WERI-Rb-1 (cell line): Measurements from ENCODE around the gene APPL2.
A peak's percentile ranks its signal among the peaks of the same experiment; 100 is the strongest.
"Not testable (repeated sequence)": the region's sequence is repeated elsewhere in the genome, so short reads cannot be mapped to it uniquely, and the experiment has no call there.

Experiments used
- DNase-seq: peaks from one replicate; pipeline ENCODE4 v3.0.0-alpha.2; 2020
- H3K27ac ChIP-seq: fragments of 250-450 bp; sonication (Bioruptor Pico); 2 replicates; pipeline ENCODE4 v1.5.1; 2020; ENCODE audit warnings: mild to moderate bottlenecking, moderate library complexity
- H3K27me3 ChIP-seq: fragments of 250-450 bp; sonication (Bioruptor Pico); 2 replicates; pipeline ENCODE4 v1.5.1; 2021; ENCODE audit warnings: mild to moderate bottlenecking, low read depth, moderate library complexity; ENCODE audit not compliant: insufficient read depth, severe bottlenecking
- H3K36me3 ChIP-seq: fragments of 250-450 bp; sonication (Bioruptor Pico); 2 replicates; pipeline ENCODE4 v1.5.1; 2020; ENCODE audit warnings: mild to moderate bottlenecking, moderate library complexity
- H3K4me3 ChIP-seq: 2 replicates; pipeline ENCODE4 v1.5.1; 2011; ENCODE audit warnings: low read depth, mild to moderate bottlenecking, control low read depth, low read length
- H3K9me3 ChIP-seq: fragments of 250-450 bp; sonication (Bioruptor Pico); 2 replicates; pipeline ENCODE4 v1.5.1; 2021; ENCODE audit warnings: mild to moderate bottlenecking, moderate library complexity; ENCODE audit not compliant: severe bottlenecking
- TF ChIP-seq, protein P1 (sequence below): IDR thresholded peaks from 2 replicates; pipeline ENCODE4 v1.5.1; 2011; ENCODE audit warnings: low read depth, mild to moderate bottlenecking, control low read depth, inconsistent platforms, low read length

APPL2 gene

GRCh38 chr12:105256011-105256410 is 20.0 kb upstream of the APPL2 start:
- DNase-seq: no peak
- no peaks in the 10 kb centered on the region for H3K36me3 ChIP-seq
- no peak overlapping the region for H3K27ac ChIP-seq
- H3K9me3 ChIP-seq: no peaks in the 10 kb centered on the region
- no peak overlapping the region for H3K4me3 ChIP-seq
- TF ChIP-seq, protein P1, sequence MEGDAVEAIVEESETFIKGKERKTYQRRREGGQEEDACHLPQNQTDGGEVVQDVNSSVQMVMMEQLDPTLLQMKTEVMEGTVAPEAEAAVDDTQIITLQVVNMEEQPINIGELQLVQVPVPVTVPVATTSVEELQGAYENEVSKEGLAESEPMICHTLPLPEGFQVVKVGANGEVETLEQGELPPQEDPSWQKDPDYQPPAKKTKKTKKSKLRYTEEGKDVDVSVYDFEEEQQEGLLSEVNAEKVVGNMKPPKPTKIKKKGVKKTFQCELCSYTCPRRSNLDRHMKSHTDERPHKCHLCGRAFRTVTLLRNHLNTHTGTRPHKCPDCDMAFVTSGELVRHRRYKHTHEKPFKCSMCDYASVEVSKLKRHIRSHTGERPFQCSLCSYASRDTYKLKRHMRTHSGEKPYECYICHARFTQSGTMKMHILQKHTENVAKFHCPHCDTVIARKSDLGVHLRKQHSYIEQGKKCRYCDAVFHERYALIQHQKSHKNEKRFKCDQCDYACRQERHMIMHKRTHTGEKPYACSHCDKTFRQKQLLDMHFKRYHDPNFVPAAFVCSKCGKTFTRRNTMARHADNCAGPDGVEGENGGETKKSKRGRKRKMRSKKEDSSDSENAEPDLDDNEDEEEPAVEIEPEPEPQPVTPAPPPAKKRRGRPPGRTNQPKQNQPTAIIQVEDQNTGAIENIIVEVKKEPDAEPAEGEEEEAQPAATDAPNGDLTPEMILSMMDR: no peak
- H3K27me3 ChIP-seq: no peaks in the 10 kb centered on the region

GRCh38 chr12:105253866-105254513 is 18.0 kb upstream of the APPL2 start:
- no peaks in the 10 kb centered on the region for H3K36me3 ChIP-seq
- H3K27me3 ChIP-seq: no peaks in the 10 kb centered on the region
- peak; percentile 14 for DNase-seq
- no peaks in the 10 kb centered on the region for H3K9me3 ChIP-seq
- no peak overlapping the region for H3K4me3 ChIP-seq
- no peak overlapping the region for H3K27ac ChIP-seq
- TF ChIP-seq, protein P1: no peak

DNA sequence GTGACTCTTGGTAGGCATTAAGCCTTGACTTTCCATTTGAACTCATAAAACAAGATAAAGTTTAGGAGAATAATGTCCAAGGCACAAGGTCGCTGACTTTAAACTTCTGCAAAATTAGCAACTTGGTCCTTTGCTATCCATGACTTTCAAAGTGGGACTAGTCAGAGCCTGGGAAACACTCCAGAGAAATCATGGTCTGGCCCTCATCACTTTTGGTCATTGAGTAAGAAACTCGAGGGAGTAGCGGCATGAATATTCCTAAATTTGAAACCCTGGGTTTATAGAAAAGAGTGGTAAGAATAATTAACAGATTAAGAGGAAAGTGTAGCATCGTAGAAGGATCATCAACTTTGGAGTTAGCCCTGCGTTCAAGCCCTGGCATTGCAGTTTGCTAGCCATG is 16.9 kb upstream of the APPL2 start:
- Histone ChIP-seq H3K36me3 (no peaks in the 10 kb centered on the region), H3K27me3 (no peaks in the 10 kb centered on the region), H3K27ac (no peak overlapping the region), H3K4me3 (no peak overlapping the region), H3K9me3 (no peaks in the 10 kb centered on the region)
- DNase-seq: no peak
- TF ChIP-seq, protein P1: no peak

- not testable (repeated sequence) for H3K36me3 ChIP-seq, H3K4me3 ChIP-seq, H3K27me3 ChIP-seq, H3K27ac ChIP-seq, DNase-seq
- peaks cover 13% of the 10 kb centered on the region for H3K9me3 ChIP-seq
Observed at GRCh38 chr12:105245776-105246427, 9.9 kb upstream of the APPL2 start.

DNA sequence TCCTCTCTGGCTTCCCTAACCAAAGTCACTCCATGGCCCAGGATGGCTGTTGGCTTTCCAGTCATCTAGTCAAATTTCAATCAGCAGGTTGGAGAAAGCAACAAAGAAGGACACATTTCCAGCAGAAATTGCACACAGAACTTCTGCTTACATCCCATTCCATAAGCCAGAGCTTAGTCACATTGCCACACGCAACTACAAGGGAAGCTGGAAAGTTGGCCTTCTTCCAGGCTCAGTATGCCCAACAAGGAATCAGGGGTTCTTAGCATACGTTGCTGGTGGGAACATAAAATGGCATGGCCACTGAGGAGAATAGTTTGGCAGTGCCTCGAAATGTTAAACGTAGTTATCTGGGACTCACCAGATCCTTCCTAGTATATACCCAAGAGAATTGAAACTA is 9.3 kb upstream of the APPL2 start:
- no peak overlapping the region for H3K4me3 ChIP-seq
- no peaks in the 10 kb centered on the region for H3K27me3 ChIP-seq
- no peaks in the 10 kb centered on the region for H3K36me3 ChIP-seq
- TF ChIP-seq, protein P1: no peak
- no peak overlapping the region for H3K27ac ChIP-seq
- peaks cover 13% of the 10 kb centered on the region for H3K9me3 ChIP-seq
- no peak for DNase-seq

DNA sequence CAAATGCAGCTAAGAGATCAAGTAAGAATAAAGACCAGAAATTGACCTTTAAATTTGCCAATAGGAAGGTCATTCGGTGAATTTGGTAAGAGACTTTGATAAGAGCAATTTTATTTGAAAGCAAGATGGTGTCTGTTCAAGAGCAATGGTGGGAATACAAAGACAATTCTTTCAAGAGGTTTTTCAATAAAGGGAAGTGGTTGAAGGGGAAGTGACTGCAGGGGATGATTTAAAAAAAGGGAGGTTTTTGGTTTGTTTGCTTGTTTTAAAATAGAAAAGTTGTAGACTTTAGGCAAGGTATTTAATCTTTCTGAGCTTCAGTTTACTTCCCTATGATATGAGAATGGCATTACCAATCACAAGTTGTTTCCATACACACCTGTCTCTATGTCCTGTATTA is 4.3 kb upstream of the APPL2 start:
- H3K9me3 ChIP-seq: no peaks in the 10 kb centered on the region
- TF ChIP-seq, protein P1: no peak
- no peak for DNase-seq
- H3K27ac ChIP-seq: no peak overlapping the region
- H3K36me3 ChIP-seq: no peaks in the 10 kb centered on the region
- H3K27me3 ChIP-seq: no peaks in the 10 kb centered on the region
- H3K4me3 ChIP-seq: no peak overlapping the region
